Measurements from ENCODE around the gene CHI3L2.

The CHI3L2 gene

GRCh38 chr1:111256988-111257658, 29.6 kb downstream of the CHI3L2 start:
- no peak for DNase-seq

GRCh38 chr1:111267801-111268508, 40.4 kb downstream of the CHI3L2 start:
- no peak for DNase-seq

GRCh38 chr1:111269825-111270406, 42.4 kb downstream of the CHI3L2 start:
- no peak for DNase-seq

- no peak for DNase-seq
These were observed 43.4 kb downstream of the CHI3L2 start for GRCh38 chr1:111270771-111271463.

- DNase-seq: no peak
These were observed 43.9 kb downstream of the CHI3L2 start for GRCh38 chr1:111271464-111271801.

GRCh38 chr1:111272081-111272480, 44.6 kb downstream of the CHI3L2 start:
- DNase-seq: no peak

GRCh38 chr1:111274653-111275052, 47.1 kb downstream of the CHI3L2 start:
- no peak for DNase-seq

GRCh38 chr1:111275079-111275478, 47.6 kb downstream of the CHI3L2 start:
- no peak for DNase-seq

- no peak for DNase-seq
These were observed 48.4 kb downstream of the CHI3L2 start for GRCh38 chr1:111275780-111276433.

- no peak for DNase-seq
These were observed 51.6 kb downstream of the CHI3L2 start for GRCh38 chr1:111279144-111279543.

GRCh38 chr1:111280267-111280666, 52.8 kb downstream of the CHI3L2 start:
- DNase-seq: no peak

GRCh38 chr1:111281411-111281810, 53.9 kb downstream of the CHI3L2 start:
- no peak for DNase-seq

GRCh38 chr1:111283838-111284237, 56.3 kb downstream of the CHI3L2 start:
- no peak for DNase-seq

GRCh38 chr1:111285879-111286278, 58.4 kb downstream of the CHI3L2 start:
- DNase-seq: no peak

- DNase-seq: no peak
These were observed 59.4 kb downstream of the CHI3L2 start for GRCh38 chr1:111286912-111287311.

GRCh38 chr1:111289371-111289770, 61.9 kb downstream of the CHI3L2 start:
- no peak for DNase-seq

- peak; percentile 14 for DNase-seq
These were observed 62.6 kb downstream of the CHI3L2 start for GRCh38 chr1:111290104-111290503.

GRCh38 chr1:111290630-111291029, 63.1 kb downstream of the CHI3L2 start, which contains the start of gene CHIA:
CHIA (plus strand) TSS chr1:111290851; CDS start chr1:111310468, 19,617 bp downstream.
- peak; percentile 95 for DNase-seq
